Body of pancreas (tissue), 4 donors: ENCODE measurements around the gene KIAA1549.

ENCODE experiments used
- POLR2A ChIP-seq, 3 donors: fragments of 450-650 bp; IDR thresholded peaks; one replicate each; pipeline ENCODE4 v1.6.1; 2016; ENCODE audit warnings: antibody characterized with exemption in 3 of 3, mild to moderate bottlenecking in 2 of 3
- TF ChIP-seq, protein P1 (sequence below), 7 experiments: fragments of 450-650 bp in 4 of 7; fragments of 200-600 bp in 3 of 7; sonication (generic) in 3 of 7; IDR thresholded peaks; one replicate each; pipeline ENCODE4 v1.5.1; 2016 to 2019; ENCODE audit warnings: antibody characterized with exemption in 7 of 7

DNA sequence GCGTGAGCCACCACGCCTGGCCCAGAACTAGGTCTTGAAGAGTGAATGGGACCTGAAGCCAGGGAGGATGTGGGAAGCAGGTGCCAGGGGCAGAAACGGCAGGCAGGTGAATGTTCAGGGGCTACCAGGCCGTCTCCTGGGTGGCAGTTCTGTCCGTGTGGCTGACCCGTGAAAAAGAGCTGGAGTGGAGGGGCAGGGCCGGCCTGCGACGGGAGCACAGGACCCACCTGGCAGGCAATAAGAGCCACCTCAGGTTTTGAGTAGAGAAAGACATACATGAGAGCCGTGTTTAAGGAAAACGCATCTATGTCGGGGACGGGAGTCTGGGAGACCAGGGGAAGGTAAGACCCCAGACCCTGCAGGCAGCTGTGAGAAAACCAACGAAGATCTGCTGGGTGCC, 112.5 kb downstream of the KIAA1549 start:
- TF ChIP-seq, protein P1, sequence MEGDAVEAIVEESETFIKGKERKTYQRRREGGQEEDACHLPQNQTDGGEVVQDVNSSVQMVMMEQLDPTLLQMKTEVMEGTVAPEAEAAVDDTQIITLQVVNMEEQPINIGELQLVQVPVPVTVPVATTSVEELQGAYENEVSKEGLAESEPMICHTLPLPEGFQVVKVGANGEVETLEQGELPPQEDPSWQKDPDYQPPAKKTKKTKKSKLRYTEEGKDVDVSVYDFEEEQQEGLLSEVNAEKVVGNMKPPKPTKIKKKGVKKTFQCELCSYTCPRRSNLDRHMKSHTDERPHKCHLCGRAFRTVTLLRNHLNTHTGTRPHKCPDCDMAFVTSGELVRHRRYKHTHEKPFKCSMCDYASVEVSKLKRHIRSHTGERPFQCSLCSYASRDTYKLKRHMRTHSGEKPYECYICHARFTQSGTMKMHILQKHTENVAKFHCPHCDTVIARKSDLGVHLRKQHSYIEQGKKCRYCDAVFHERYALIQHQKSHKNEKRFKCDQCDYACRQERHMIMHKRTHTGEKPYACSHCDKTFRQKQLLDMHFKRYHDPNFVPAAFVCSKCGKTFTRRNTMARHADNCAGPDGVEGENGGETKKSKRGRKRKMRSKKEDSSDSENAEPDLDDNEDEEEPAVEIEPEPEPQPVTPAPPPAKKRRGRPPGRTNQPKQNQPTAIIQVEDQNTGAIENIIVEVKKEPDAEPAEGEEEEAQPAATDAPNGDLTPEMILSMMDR (IDR thresholded peaks at IDR 0.05), result no peak
- TF ChIP-seq POLR2A (IDR thresholded peaks at IDR 0.05), result no peak
